Activated CD8-positive, alpha-beta memory T cell treated with anti-CD3 and anti-CD28 coated beads for 4 hours (primary cell): ENCODE measurements around the gene RASSF5.

ENCODE experiments used
- DNase-seq, 2 donors: peaks; one replicate each; pipeline ENCODE4 v3.0.0-alpha.2; 2020; ENCODE audit warnings: low read depth in 2 of 2

RASSF5 gene

GRCh38 chr1:206507284-206508129 lies at the start of gene RASSF5:
Gene RASSF5 (plus strand): TSS chr1:206507531. CDS start chr1:206507603, 72 bp downstream.
- DNase-seq, result peak; percentile 55 to 63

- DNase-seq, result no peak
These were observed 47.6 kb upstream of the RASSF5 start for GRCh38 chr1:206459703-206460102.

GRCh38 chr1:206460836-206461426 lies 46.4 kb upstream of the RASSF5 start:
- no peak for DNase-seq

- peak; percentile 50 to 57 for DNase-seq
These were observed 45.5 kb upstream of the RASSF5 start for GRCh38 chr1:206461602-206462455.

GRCh38 chr1:206463137-206463536 lies 44.2 kb upstream of the RASSF5 start:
- no peak for DNase-seq

- no peak for DNase-seq
These were observed 43.4 kb upstream of the RASSF5 start for GRCh38 chr1:206463911-206464310.

- DNase-seq, result no peak
These were observed 42.8 kb upstream of the RASSF5 start for GRCh38 chr1:206464456-206464964.

- DNase-seq, result no peak
These were observed 41.4 kb upstream of the RASSF5 start for GRCh38 chr1:206465951-206466350.

- no peak for DNase-seq
These were observed 40.3 kb upstream of the RASSF5 start for GRCh38 chr1:206466840-206467649.

GRCh38 chr1:206467915-206468314 lies 39.4 kb upstream of the RASSF5 start:
- DNase-seq, result no peak

GRCh38 chr1:206468571-206468970 lies 38.8 kb upstream of the RASSF5 start:
- DNase-seq, result no peak

- peak in 1 of 2 donors; percentile 19 for DNase-seq
These were observed 37.9 kb upstream of the RASSF5 start for GRCh38 chr1:206469411-206469932.

GRCh38 chr1:206469933-206470691 lies 37.2 kb upstream of the RASSF5 start, which contains the start of gene IKBKE:
Gene IKBKE (plus strand): TSS chr1:206470476. CDS start chr1:206473228, 2,752 bp downstream.
- peak in 1 of 2 donors; percentile 9 for DNase-seq

- peak; percentile 11 to 16 for DNase-seq
These were observed 36.5 kb upstream of the RASSF5 start for GRCh38 chr1:206470692-206471414.

- no peak for DNase-seq
These were observed 35.9 kb upstream of the RASSF5 start for GRCh38 chr1:206471415-206471801.

- no peak for DNase-seq
These were observed 35.3 kb upstream of the RASSF5 start for GRCh38 chr1:206472024-206472423.

- DNase-seq, result no peak
These were observed 34.9 kb upstream of the RASSF5 start for GRCh38 chr1:206472454-206472853.

GRCh38 chr1:206472886-206473285 lies 34.4 kb upstream of the RASSF5 start:
- DNase-seq, result no peak

- no peak for DNase-seq
These were observed 31.3 kb upstream of the RASSF5 start for GRCh38 chr1:206476058-206476457.
